ENCODE data around the gene SVIL.

GRCh38 chr10:29646238-29646902, 11.6 kb upstream of the SVIL start:
- TF ChIP-seq CTCF (IDR thresholded peaks at IDR 0.05) (no peak), POLR2A (IDR thresholded peaks at IDR 0.05) (no peak)

Data from Peyer's patch (tissue), 4 donors.